B cell (primary cell): ENCODE data around the gene EHBP1L1. TPM values are rescaled to one million over a fixed set of nuclear protein-coding genes. Genes with fewer than 3 reads are reported as not detected.
A peak's percentile ranks its signal among the peaks of the same experiment; 100 is the strongest.

Experiments
- ATAC-seq: fragments of 200-7000 bp; cut with Tn5 transposase; one replicate; pipeline ENCODE4 v1.10.0; 2021; ENCODE audit warnings: low read depth, mild to moderate bottlenecking, moderate number of reproducible peaks, moderate library complexity
- CTCF ChIA-PET: fragments of 350-600 bp; sonication (Branson Sonifier 250); formaldehyde crosslinking; loops from one replicate; lab custom pipeline; 2021; ENCODE audit warnings: antibody characterized with exemption, inconsistent platforms; lab: Charles Lee
- POLR2A ChIA-PET: fragments of 350-600 bp; sonication (Branson Sonifier 250); formaldehyde crosslinking; loops from one replicate; lab custom pipeline; 2021; ENCODE audit warnings: antibody characterized with exemption; lab: Charles Lee
- DNase-seq: peaks from one replicate; pipeline ENCODE4 v3.0.0; 2013
- H2AFZ ChIP-seq: 2 replicates; pipeline ENCODE4 v1.6.1; 2012; ENCODE audit warnings: mild to moderate bottlenecking, low read depth, low read length; ENCODE audit not compliant: insufficient read depth, poor library complexity, severe bottlenecking
- H3K27ac ChIP-seq, 2 donors: 1 replicate in 1 of 2; 2 replicates in 1 of 2; pipeline ENCODE4 v1.5.1; 2012 to 2013; ENCODE audit warnings: low read length in 2 of 2, mild to moderate bottlenecking in 2 of 2, moderate library complexity in 1 of 2
- H3K27me3 ChIP-seq, 4 experiments: fragments of 200-600 bp in 1 of 4; sonication (generic) in 1 of 4; replicated peaks in 1 of 4; 1 replicate in 2 of 4; 2 replicates in 2 of 4; pipeline versions ENCODE4 v1.6.1 to v1.7.0; 2013 to 2016; ENCODE audit warnings: low read length in 3 of 4, mild to moderate bottlenecking in 2 of 4, mixed read lengths in 1 of 4, moderate library complexity in 1 of 4; ENCODE audit not compliant: insufficient read depth in 4 of 4, control insufficient read depth in 3 of 4; ENCODE audit errors: control extremely low read depth in 1 of 4
- H3K36me3 ChIP-seq, 2 experiments: replicated peaks in 1 of 2; 1 replicate in 1 of 2; 2 replicates in 1 of 2; pipeline versions ENCODE4 v1.6.1 to v1.7.1; 2013; ENCODE audit warnings: low read length in 1 of 2; ENCODE audit not compliant: insufficient read depth in 2 of 2, control insufficient read depth in 1 of 2; ENCODE audit errors: control extremely low read depth in 1 of 2, extremely low read depth in 1 of 2
- H3K4me1 ChIP-seq, 2 donors: fragments of 200-600 bp in 1 of 2; sonication (generic) in 1 of 2; 1 replicate in 1 of 2; 2 replicates in 1 of 2; pipeline versions ENCODE4 v1.5.1 to v1.6.1; 2013 to 2017; ENCODE audit warnings: low read length in 2 of 2; ENCODE audit not compliant: control insufficient read depth in 2 of 2, insufficient read depth in 2 of 2
- H3K4me2 ChIP-seq: replicated peaks from 2 replicates; pipeline ENCODE3; 2012; ENCODE audit warnings: mild to moderate bottlenecking, low read depth, low read length; ENCODE audit not compliant: poor library complexity, severe bottlenecking
- H3K4me3 ChIP-seq, 5 experiments: fragments of 200-600 bp in 1 of 5; sonication (generic) in 1 of 5; 1 replicate in 3 of 5; 2 replicates in 2 of 5; pipeline versions ENCODE4 v1.5.1 to v1.7.0; 2011 to 2016; ENCODE audit warnings: low read length in 4 of 5, mild to moderate bottlenecking in 4 of 5, low read depth in 2 of 5, control low read depth in 1 of 5, moderate library complexity in 1 of 5; ENCODE audit not compliant: insufficient read depth in 1 of 5; ENCODE audit errors: control extremely low read depth in 1 of 5, extremely low read depth in 1 of 5
- H3K79me2 ChIP-seq: fragments of 200-600 bp; sonication (generic); one replicate; pipeline ENCODE4 v1.6.0; 2016; ENCODE audit warnings: low read length; ENCODE audit not compliant: control insufficient read depth, insufficient read depth
- H3K9ac ChIP-seq: fragments of 200-600 bp; sonication (generic); 2 replicates; pipeline ENCODE4 v1.6.1; 2017; ENCODE audit warnings: mild to moderate bottlenecking, low read length, moderate library complexity
- H3K9me3 ChIP-seq, 3 donors: one replicate each; pipeline versions ENCODE4 v1.6.1 to v1.7.1; 2013; ENCODE audit warnings: low read length in 2 of 3; ENCODE audit not compliant: control insufficient read depth in 2 of 3, insufficient read depth in 1 of 3; ENCODE audit errors: control extremely low read depth in 1 of 3
- H4K20me1 ChIP-seq: 2 replicates; pipeline ENCODE4 v1.6.0; 2012; ENCODE audit warnings: mild to moderate bottlenecking, low read length; ENCODE audit not compliant: insufficient read depth, control insufficient read depth, poor library complexity, severe bottlenecking
- H3K27ac Mint-ChIP-seq: one replicate; pipeline ENCODE4 v1.8.0; 2021; ENCODE audit warnings: mixed read lengths
- H3K27me3 Mint-ChIP-seq: one replicate; pipeline ENCODE4 v1.8.0; 2021; ENCODE audit warnings: mixed read lengths
- H3K4me1 Mint-ChIP-seq: one replicate; pipeline ENCODE4 v1.8.0; 2021; ENCODE audit warnings: mixed read lengths
- H3K4me3 Mint-ChIP-seq: one replicate; pipeline ENCODE4 v1.8.0; 2021; ENCODE audit warnings: mixed read lengths
- H3K9me3 Mint-ChIP-seq: one replicate; pipeline ENCODE4 v1.8.0; 2022; ENCODE audit warnings: mixed read lengths; ENCODE audit not compliant: insufficient read depth
- CTCF ChIP-seq: fragments of 200-600 bp; IDR thresholded peaks from one replicate; pipeline ENCODE4 v1.8.0; 2022; ENCODE audit warnings: antibody characterized with exemption, mild to moderate bottlenecking
- EZH2 ChIP-seq: IDR thresholded peaks from 2 replicates; pipeline ENCODE4 v1.6.1; 2012; ENCODE audit warnings: borderline replicate concordance, low read depth, mild to moderate bottlenecking, moderate library complexity, low read length; ENCODE audit not compliant: insufficient read depth, poor library complexity, severe bottlenecking
- WGBS: methylation state at CpG from one replicate; pipeline ENCODE4 v1.1.5; 2013; ENCODE audit warnings: missing lambda C conversion rate; ENCODE audit not compliant: insufficient coverage; 5-methylcytosine and 5-hydroxymethylcytosine counted together
- intact Hi-C: fragments of 100-400 bp; cut with micrococcal nuclease; formaldehyde crosslinking; loops from one replicate; pipeline ENCODE4 v1.10.0; 2022
- polyA plus RNA-seq: library from polyadenylated mRNA; depleted of rRNA; stranded (reverse); fragments of >200 nt; gene quantifications from 2 replicates; pipeline ENCODE4 v1.2.3, GENCODE V29; 2012
- total RNA-seq, 2 donors: library from RNA; stranded (reverse); fragments of 120-200 nt in 1 of 2; gene quantifications; 1 replicate in 1 of 2; 2 replicates in 1 of 2; pipeline versions ENCODE4 v1.2.3 to v1.2.4, GENCODE V29; 2013 to 2022

The EHBP1L1 gene
- total and polyA plus RNA-seq, 2 donors (not counting 1 experiment from before 2014, with no cell fraction given): 202 to 279 TPM

- H3K27ac Mint-ChIP-seq: peak overlapping the region; percentile 94
- peak overlapping the region; percentile 92 for H3K9ac ChIP-seq
- H3K9me3 Mint-ChIP-seq: no peaks in the 10 kb centered on the region
These were observed 41.4 kb downstream of the EHBP1L1 start for GRCh38 chr11:65617136-65617850.

More at GRCh38 chr11:65617136-65617850, 41.4 kb downstream of the EHBP1L1 start:
- peaks cover 79% of the 10 kb centered on the region for H3K79me2 ChIP-seq
- WGBS: 96% methylated on average over 17 of the region's 17 CpGs
- DNase-seq: no peak
- H3K27ac ChIP-seq: peak overlapping the region in 1 of 2 donors; percentile 89
- TF ChIP-seq EZH2: no peak
- no peak for TF ChIP-seq CTCF
- Mint-ChIP-seq H3K4me1 (peaks cover 36% of the 10 kb centered on the region), H3K4me3 (peak overlapping the region; percentile 94), H3K27me3 (no peaks in the 10 kb centered on the region)
- no peaks in the 10 kb centered on the region for H3K27me3 ChIP-seq
- peaks cover 0 to 50% of the 10 kb centered on the region in 2 experiments for H3K36me3 ChIP-seq
- no peaks in the 10 kb centered on the region for H3K9me3 ChIP-seq
- ChIA-PET POLR2A (interaction anchor here (0.6 to 1.1 kb wide), 4 partner anchors 21 to 94 kb away, joined by 3 to 9 read pairs (median 4); no protein-coding TSS in a partner anchor), CTCF (interaction anchor here (1.4 to 1.6 kb wide), 4 partner anchors 9 to 243 kb away, joined by 3 to 8 read pairs (median 4); partner anchors contain the start of gene MUS81)
- intact Hi-C loops: loop anchor here (5.0 to 10.0 kb wide), 2 partner anchors 485 to 502 kb away; partner anchors contain the start of genes SYVN1, TM7SF2 and ZNHIT2
- ATAC-seq: no peak
- peaks cover 20 to 28% of the 10 kb centered on the region in 2 donors for H3K4me1 ChIP-seq
- peak overlapping the region in 1 of 5 experiments; percentile 10 for H3K4me3 ChIP-seq
- peak overlapping the region; percentile 84 for H3K4me2 ChIP-seq
- no peak overlapping the region for H2AFZ ChIP-seq
- peaks cover 47% of the 10 kb centered on the region for H4K20me1 ChIP-seq
